H9 (cell line): ENCODE results near the gene SLC48A1. TPM values are rescaled to one million over a fixed set of nuclear protein-coding genes. Genes with fewer than 3 reads are reported as not detected.
A peak's percentile ranks its signal among the peaks of the same experiment; 100 is the strongest.

Experiments
- DNase-seq: peaks from one replicate; pipeline ENCODE4 v3.0.0-alpha.2; 2017
- H2AFZ ChIP-seq: one replicate; pipeline ENCODE4 v1.6.1; 2013; ENCODE audit warnings: mild to moderate bottlenecking, low read length, control low read depth, moderate library complexity
- H2AK5ac ChIP-seq: 2 replicates; pipeline ENCODE4 v1.6.1; 2013; ENCODE audit warnings: low read length, control low read depth, mixed read lengths; ENCODE audit not compliant: insufficient read length
- H2BK120ac ChIP-seq: one replicate; pipeline ENCODE4 v1.6.1; 2013; ENCODE audit warnings: low read depth, mild to moderate bottlenecking, low read length, control low read depth, inconsistent platforms; ENCODE audit not compliant: poor library complexity, severe bottlenecking
- H2BK12ac ChIP-seq: 2 replicates; pipeline ENCODE4 v1.6.1; 2013; ENCODE audit warnings: low read length, control low read depth, mixed read lengths, low read depth; ENCODE audit not compliant: insufficient read length
- H2BK15ac ChIP-seq: 2 replicates; pipeline ENCODE4 v1.6.1; 2013; ENCODE audit warnings: low read depth, low read length, control low read depth
- H2BK20ac ChIP-seq: one replicate; pipeline ENCODE4 v1.6.1; 2013; ENCODE audit warnings: low read depth, mild to moderate bottlenecking, low read length, control low read depth, inconsistent platforms; ENCODE audit not compliant: poor library complexity, severe bottlenecking
- H2BK5ac ChIP-seq: 2 replicates; pipeline ENCODE4 v1.6.1; 2013; ENCODE audit warnings: low read length, control low read depth, mixed read lengths; ENCODE audit not compliant: insufficient read length
- H3K14ac ChIP-seq: 2 replicates; pipeline ENCODE4 v1.6.1; 2013; ENCODE audit warnings: low read length, control low read depth; ENCODE audit not compliant: insufficient read depth
- H3K18ac ChIP-seq: 2 replicates; pipeline ENCODE4 v1.6.1; 2013; ENCODE audit warnings: low read depth, mild to moderate bottlenecking, mixed read lengths, low read length, control low read depth; ENCODE audit not compliant: insufficient read length
- H3K23ac ChIP-seq: 2 replicates; pipeline ENCODE4 v1.6.1; 2013; ENCODE audit warnings: low read length, control low read depth, mixed read lengths, low read depth; ENCODE audit not compliant: insufficient read length
- H3K23me2 ChIP-seq: 2 replicates; pipeline ENCODE4 v1.6.1; 2013; ENCODE audit warnings: low read depth, mild to moderate bottlenecking, mixed read lengths, low read length, control low read depth; ENCODE audit not compliant: insufficient read length, poor library complexity, severe bottlenecking
- H3K27ac ChIP-seq: 2 replicates; pipeline ENCODE4 v1.5.1; 2013; ENCODE audit warnings: low read length, control low read depth, mixed read lengths, low read depth; ENCODE audit not compliant: insufficient read length
- H3K27me3 ChIP-seq: 2 replicates; pipeline ENCODE4 v1.6.1; 2013; ENCODE audit warnings: low read length, control low read depth, inconsistent platforms; ENCODE audit not compliant: insufficient read depth
- H3K4ac ChIP-seq: 2 replicates; pipeline ENCODE4 v1.6.1; 2013; ENCODE audit warnings: low read depth, mild to moderate bottlenecking, control low read depth, inconsistent platforms, low read length, moderate library complexity
- H3K4me1 ChIP-seq: 2 replicates; pipeline ENCODE4 v1.6.1; 2013; ENCODE audit warnings: low read length, control low read depth, inconsistent platforms; ENCODE audit not compliant: insufficient read depth
- H3K4me2 ChIP-seq: 2 replicates; pipeline ENCODE4 v1.6.1; 2013; ENCODE audit warnings: low read length, control low read depth, mixed read lengths; ENCODE audit not compliant: insufficient read length, insufficient read depth
- H3K56ac ChIP-seq: 2 replicates; pipeline ENCODE4 v1.6.1; 2013; ENCODE audit warnings: low read depth, mild to moderate bottlenecking, mixed read lengths, low read length, control low read depth; ENCODE audit not compliant: insufficient read length
- H3K79me1 ChIP-seq: 2 replicates; pipeline ENCODE4 v1.6.1; 2013; ENCODE audit warnings: low read depth, mild to moderate bottlenecking, moderate library complexity, low read length, control low read depth, inconsistent platforms; ENCODE audit not compliant: insufficient read depth, poor library complexity, severe bottlenecking
- H3K79me2 ChIP-seq: 2 replicates; pipeline ENCODE4 v1.6.1; 2013; ENCODE audit warnings: low read length, control low read depth, inconsistent platforms; ENCODE audit not compliant: insufficient read depth
- H3K9ac ChIP-seq: 2 replicates; pipeline ENCODE4 v1.6.1; 2013; ENCODE audit warnings: low read length, control low read depth, mixed read lengths; ENCODE audit not compliant: insufficient read length; ENCODE audit errors: extremely low read depth
- H3K9me3 ChIP-seq: one replicate; pipeline ENCODE4 v1.6.1; 2013; ENCODE audit warnings: low read depth, low read length, inconsistent platforms; ENCODE audit not compliant: control insufficient read depth
- H3T11ph ChIP-seq: one replicate; pipeline ENCODE4 v1.6.1; 2013; ENCODE audit warnings: mild to moderate bottlenecking, low read length, control low read depth, inconsistent platforms
- H4K20me1 ChIP-seq: one replicate; pipeline ENCODE4 v1.6.1; 2013; ENCODE audit not compliant: control insufficient read depth, insufficient read length, insufficient read depth
- H4K5ac ChIP-seq: 2 replicates; pipeline ENCODE4 v1.6.1; 2013; ENCODE audit warnings: low read depth, mild to moderate bottlenecking, mixed read lengths, low read length, control low read depth; ENCODE audit not compliant: insufficient read length
- H4K8ac ChIP-seq: replicated peaks from 2 replicates; pipeline ENCODE4 v1.6.1; 2013; ENCODE audit warnings: low read length, control low read depth, mixed read lengths, low read depth; ENCODE audit not compliant: insufficient read length
- H4K91ac ChIP-seq: 2 replicates; pipeline ENCODE4 v1.6.1; 2013; ENCODE audit warnings: low read depth, mild to moderate bottlenecking, moderate library complexity, mixed read lengths, low read length, control low read depth; ENCODE audit not compliant: insufficient read length
- H3K27ac Mint-ChIP-seq, 3 experiments: 2 replicates in 2 of 3; 3 replicates in 1 of 3; pipeline ENCODE4 v1.8.0; 2020 to 2021; ENCODE audit warnings: mixed read lengths in 3 of 3, mild to moderate bottlenecking in 1 of 3, moderate library complexity in 1 of 3
- H3K27me3 Mint-ChIP-seq: 2 replicates; pipeline ENCODE4 v1.8.0; 2021; ENCODE audit warnings: low read depth, mild to moderate bottlenecking, moderate library complexity, mixed read lengths
- H3K36me3 Mint-ChIP-seq, 3 experiments: 2 replicates in 2 of 3; 3 replicates in 1 of 3; pipeline ENCODE4 v1.8.0; 2020 to 2021; ENCODE audit warnings: low read depth in 3 of 3, mixed read lengths in 3 of 3; ENCODE audit not compliant: insufficient read depth in 1 of 3
- H3K4me1 Mint-ChIP-seq, 2 experiments: 2 replicates each; pipeline ENCODE4 v1.8.0; 2020; ENCODE audit warnings: mixed read lengths in 2 of 2
- H3K4me3 Mint-ChIP-seq, 2 experiments: 2 replicates in 1 of 2; 3 replicates in 1 of 2; pipeline ENCODE4 v1.8.0; 2020 to 2021; ENCODE audit warnings: mild to moderate bottlenecking in 2 of 2, mixed read lengths in 2 of 2, moderate library complexity in 1 of 2
- H3K9me3 Mint-ChIP-seq, 2 experiments: 2 replicates in 1 of 2; 3 replicates in 1 of 2; pipeline ENCODE4 v1.8.0; 2020; ENCODE audit warnings: mild to moderate bottlenecking in 2 of 2, mixed read lengths in 2 of 2, moderate library complexity in 1 of 2
- CTCF ChIP-seq: fragments of 200-600 bp; sonication (generic); conservative IDR thresholded peaks from 3 replicates; pipeline ENCODE4 v1.8.0; 2021; ENCODE audit warnings: antibody characterized with exemption, mild to moderate bottlenecking
- WGBS: extraction: QIAGEN DNeasy Blood & Tissue Kit; methylation state at CpG from one replicate; pipeline ENCODE4 v1.1.7; 2013; ENCODE audit warnings: missing lambda C conversion rate, low lambda C conversion rate, mixed read lengths; ENCODE audit not compliant: insufficient read length; ENCODE audit errors: extremely low coverage; 5-methylcytosine and 5-hydroxymethylcytosine counted together
- total RNA-seq: library from RNA; stranded (reverse); gene quantifications from 2 replicates; pipeline ENCODE4 v1.2.1, GENCODE V29; 2021

Gene SLC48A1
- total RNA-seq, 1 experiment from 2014 or later, result 10.6 TPM

GRCh38 chr12:47777151-47777550 is 4.1 kb downstream of the SLC48A1 start:
- H3K14ac ChIP-seq, result no peak overlapping the region; the same call in 1 of the 2 replicates
- peaks cover 0 to 1% (median 0%) of the 10 kb centered on the region in 3 experiments; a peak in 3 of 7 replicates for H3K36me3 Mint-ChIP-seq
- peaks cover 26 to 44% of the 10 kb centered on the region in 2 experiments for H3K4me1 Mint-ChIP-seq
- H2BK12ac ChIP-seq, result no peak overlapping the region
- no peaks in the 10 kb centered on the region for H3K9me3 ChIP-seq
- H2BK15ac ChIP-seq, result no peak overlapping the region
- H3K27ac ChIP-seq, result no peak overlapping the region
- H3T11ph ChIP-seq, result no peak overlapping the region
- H3K79me2 ChIP-seq, result no peaks in the 10 kb centered on the region
- no peak overlapping the region for H3K23ac ChIP-seq
- no peak overlapping the region for H3K4me2 ChIP-seq
- H2AK5ac ChIP-seq, result no peak overlapping the region
- peaks cover 2% of the 10 kb centered on the region for H4K20me1 ChIP-seq
- H4K5ac ChIP-seq, result no peak overlapping the region
- no peak overlapping the region for H2BK120ac ChIP-seq
- H3K18ac ChIP-seq, result no peak overlapping the region
- no peak overlapping the region for H2BK5ac ChIP-seq
- H2BK20ac ChIP-seq, result no peak overlapping the region
- H3K79me1 ChIP-seq, result no peaks in the 10 kb centered on the region
- H2AFZ ChIP-seq, result no peak overlapping the region
- H3K9ac ChIP-seq, result no peak overlapping the region
- peaks cover 6% of the 10 kb centered on the region for H3K23me2 ChIP-seq
- no peak overlapping the region for H4K8ac ChIP-seq
- no peak overlapping the region for H3K4ac ChIP-seq
- peaks cover 30% of the 10 kb centered on the region for H3K27me3 Mint-ChIP-seq
- no peaks in the 10 kb centered on the region for H3K27me3 ChIP-seq
- no peak overlapping the region for H3K56ac ChIP-seq
- no peak for TF ChIP-seq CTCF
- no peaks in the 10 kb centered on the region for H3K9me3 Mint-ChIP-seq
- WGBS, result no CpG with 5 or more reads among the region's 1 CpG
- no peak overlapping the region for H3K4me3 Mint-ChIP-seq
- no peak overlapping the region for H4K91ac ChIP-seq
- peaks cover 3% of the 10 kb centered on the region; the same call in 1 of the 2 replicates for H3K4me1 ChIP-seq
- no peak for DNase-seq
- H3K27ac Mint-ChIP-seq, result peak overlapping the region in 1 of 3 experiments; percentile 77; a peak in 3 of 7 replicates
